K562 (cell line): Measurements from ENCODE around the gene C1R. TPM values are rescaled to one million over a fixed set of nuclear protein-coding genes. Genes with fewer than 3 reads are reported as not detected.

Experiments
- ATAC-seq: fragments of 200-7000 bp; cut with Tn5 transposase; 3 replicates; pipeline ENCODE4 v1.9.1; 2020; ENCODE audit warnings: moderate library complexity
- BruUV-seq: library from RNA; stranded (reverse); fragments of 400-500 nt; replicated peaks from 2 replicates; lab custom pipeline; 2021; lab: Mats Ljungman, UMichigan
- CTCF ChIA-PET: fragments of 300-600 bp; formaldehyde crosslinking; extraction: SDS; loops from one replicate; lab custom pipeline; 2021; ENCODE audit warnings: low intra/inter-chr PET ratio; lab: Yijun Ruan, JAX
- POLR2A ChIA-PET: fragments of 300-600, 350-650 bp; sonication (Branson Sonifier 250); formaldehyde crosslinking; extraction: SDS; loops from one replicate; lab custom pipeline; 2021; ENCODE audit warnings: antibody characterized with exemption, inconsistent platforms; lab: Yijun Ruan, JAX
- DNase-seq, 4 experiments: peaks; one replicate each; pipeline versions ENCODE4 v3.0.0 to v3.0.0-alpha.2; 2011 to 2018; ENCODE audit warnings: low spot score in 3 of 4, mixed read lengths in 3 of 4; ENCODE audit errors: extremely low read depth in 1 of 4
- FAIRE-seq: peaks from 2 replicates; lab custom pipeline; 2011; peaks lifted over from hg19 to GRCh38; lab: Jason Lieb, UNC
- H2AFZ ChIP-seq: 2 replicates; pipeline ENCODE4 v1.6.0; 2011; ENCODE audit warnings: low read depth, low read length, control low read depth, inconsistent platforms
- H3K27ac ChIP-seq: fragments of 200-600 bp; 3 replicates; pipeline ENCODE4 v1.8.0; 2011; ENCODE audit warnings: low read depth, mild to moderate bottlenecking, control low read depth, inconsistent platforms, low read length, moderate library complexity, mixed read lengths; ENCODE audit errors: extremely low read depth
- H3K27me3 ChIP-seq, 2 experiments: fragments of 300-600 bp in 1 of 2; 2 replicates in 1 of 2; 3 replicates in 1 of 2; pipeline versions ENCODE4 v1.6.0 to v1.8.0; 2011; ENCODE audit warnings: inconsistent platforms in 2 of 2, low read length in 2 of 2, mild to moderate bottlenecking in 1 of 2, mixed read lengths in 1 of 2, moderate library complexity in 1 of 2; ENCODE audit not compliant: control insufficient read depth in 2 of 2, insufficient read depth in 2 of 2
- H3K36me3 ChIP-seq: fragments of 300-600 bp; 3 replicates; pipeline ENCODE4 v1.8.0; 2011; ENCODE audit warnings: mild to moderate bottlenecking, low read length, inconsistent platforms; ENCODE audit not compliant: control insufficient read depth, insufficient read depth
- H3K4me1 ChIP-seq, 2 experiments: fragments of 200-600 bp in 1 of 2; replicated peaks in 1 of 2; 2 replicates in 1 of 2; 3 replicates in 1 of 2; pipeline versions ENCODE4 v1.5.1 to v1.8.0; 2011; ENCODE audit warnings: inconsistent platforms in 2 of 2, low read length in 2 of 2, mild to moderate bottlenecking in 1 of 2, mixed read lengths in 1 of 2, moderate library complexity in 1 of 2; ENCODE audit not compliant: control insufficient read depth in 2 of 2, insufficient read depth in 2 of 2
- H3K4me2 ChIP-seq: 2 replicates; pipeline ENCODE4 v1.6.1; 2011; ENCODE audit warnings: low read length, control low read depth, inconsistent platforms, mixed read lengths; ENCODE audit not compliant: insufficient read depth
- H3K4me3 ChIP-seq: fragments of 200-600 bp; sonication (generic), shearing (Covaris generic); 2 replicates; pipeline ENCODE4 v1.5.1; 2016; ENCODE audit warnings: control low read depth, inconsistent platforms
- H3K79me2 ChIP-seq: fragments of 200-600 bp; 3 replicates; pipeline ENCODE4 v1.8.0; 2011; ENCODE audit warnings: low read length, inconsistent platforms; ENCODE audit not compliant: control insufficient read depth, insufficient read depth
- H3K9ac ChIP-seq, 2 experiments: 2 replicates each; pipeline versions ENCODE4 v1.6.0 to v1.6.1; 2011; ENCODE audit warnings: low read depth in 2 of 2, low read length in 2 of 2, control low read depth in 1 of 2, inconsistent platforms in 1 of 2, mild to moderate bottlenecking in 1 of 2, mixed read lengths in 1 of 2; ENCODE audit not compliant: insufficient read depth in 1 of 2
- H3K9me1 ChIP-seq: one replicate; pipeline ENCODE4 v1.6.0; 2011; ENCODE audit warnings: inconsistent platforms, mild to moderate bottlenecking, low read length, moderate library complexity; ENCODE audit not compliant: control insufficient read depth, insufficient read depth
- H3K9me3 ChIP-seq: replicated peaks from 2 replicates; pipeline ENCODE4 v1.5.1; 2011; ENCODE audit warnings: low read depth, low read length, inconsistent platforms; ENCODE audit not compliant: control insufficient read depth, insufficient read depth
- H4K20me1 ChIP-seq: replicated peaks from 2 replicates; pipeline ENCODE4 v1.6.1; 2011; ENCODE audit warnings: low read length, inconsistent platforms, mixed read lengths; ENCODE audit not compliant: control insufficient read depth, insufficient read depth
- ATF2 ChIP-seq: sonication (generic); formaldehyde crosslinking; IDR thresholded peaks from 2 replicates; pipeline ENCODE4 v1.8.1; 2022; ENCODE audit warnings: missing genetic modification reagents
- CREB3L1 ChIP-seq: fragments of 450-650 bp; IDR thresholded peaks from 2 replicates; pipeline ENCODE4 v1.6.1; 2014; ENCODE audit warnings: low read depth, mild to moderate bottlenecking, moderate library complexity, borderline replicate concordance
- DDX20 ChIP-seq: fragments of 450-650 bp; IDR thresholded peaks from 2 replicates; pipeline ENCODE4 v1.6.1; 2016; ENCODE audit warnings: missing genetic modification characterization, low read depth, mild to moderate bottlenecking, missing compliant biosample characterization, moderate library complexity
- MCM2 ChIP-seq: fragments of 450-650 bp; IDR thresholded peaks from 2 replicates; pipeline ENCODE4 v1.6.1; 2017; ENCODE audit warnings: low read depth, mild to moderate bottlenecking
- MEF2A ChIP-seq: IDR thresholded peaks from 2 replicates; pipeline ENCODE4 v1.6.1; 2011; ENCODE audit warnings: low read depth, mild to moderate bottlenecking, low read length, moderate library complexity; ENCODE audit not compliant: control insufficient read depth
- MTA3 ChIP-seq: fragments of 450-650 bp; formaldehyde crosslinking; IDR thresholded peaks from 2 replicates; pipeline ENCODE4 v1.6.1; 2017; ENCODE audit warnings: mild to moderate bottlenecking, borderline replicate concordance
- RERE ChIP-seq: sonication (generic); formaldehyde crosslinking; IDR thresholded peaks from 2 replicates; pipeline ENCODE4 v1.8.0; 2023; ENCODE audit warnings: missing genetic modification reagents, mild to moderate bottlenecking, borderline replicate concordance
- XRCC3 ChIP-seq: fragments of 450-650 bp; IDR thresholded peaks from 2 replicates; pipeline ENCODE4 v1.6.1; 2017; ENCODE audit warnings: mild to moderate bottlenecking, moderate library complexity
- XRCC5 ChIP-seq: fragments of 200-400 bp; formaldehyde crosslinking; IDR thresholded peaks from 2 replicates; pipeline ENCODE4 v1.6.1; 2017; ENCODE audit warnings: low read depth, mild to moderate bottlenecking, low read length
- ZNF175 ChIP-seq: fragments of 200-800 bp; sonication (Bioruptor generic); IDR thresholded peaks from 2 replicates; pipeline ENCODE4 v1.6.1; 2016; ENCODE audit warnings: low read depth, mild to moderate bottlenecking, missing genetic modification characterization, missing compliant biosample characterization
- ZNF41 ChIP-seq: fragments of 250-450 bp; sonication (Bioruptor Pico); conservative IDR thresholded peaks from 2 replicates; pipeline ENCODE4 v1.4.0; 2020; ENCODE audit warnings: mild to moderate bottlenecking
- WGBS: fragments of 100-300 bp; shearing (Covaris generic); methylation state at CpG from one replicate; pipeline ENCODE4 v1.1.6; 2016; ENCODE audit warnings: low coverage, mixed read lengths; ENCODE audit not compliant: insufficient coverage; ENCODE audit errors: missing lambda C conversion rate; 5-methylcytosine and 5-hydroxymethylcytosine counted together
- in situ Hi-C: fragments of 300-500 bp; cut with MboI; formaldehyde crosslinking; loops from 4 replicates; pipeline ENCODE4 v1.15.0; 2018; ENCODE audit warnings: inconsistent platforms, mixed read lengths
- intact Hi-C: fragments of 100-400 bp; cut with micrococcal nuclease; formaldehyde crosslinking; loops from 2 replicates; pipeline ENCODE4 v1.14.2; 2022
- polyA plus RNA-seq, 8 experiments: library from polyadenylated mRNA; depleted of rRNA in 4 of 8; stranded (reverse) in 5 of 8; unstranded in 3 of 8; fragments of >200 nt; fragmentation: Nextera tagmentation in 2 of 8; fragmentation: Illumina TruSeq in 1 of 8; extraction: Ambion mirVana in 2 of 8; extraction: Trizol in 1 of 8; gene quantifications; 2 replicates each; pipeline versions ENCODE4 v1.2.1 to v1.2.3, GENCODE V29; 2011 to 2014; ENCODE audit warnings: inconsistent platforms in 1 of 8, missing spikeins in 1 of 8
- total RNA-seq, 7 experiments: library from RNA; depleted of rRNA in 6 of 7; stranded (reverse); fragments of >200 nt in 6 of 7; fragmentation: Illumina TruSeq in 2 of 7; extraction: Trizol in 2 of 7; gene quantifications; 2 replicates each; pipeline versions ENCODE4 v1.2.1 to v1.2.3, GENCODE V29; 2011 to 2021; ENCODE audit warnings: low replicate concordance in 1 of 7

C1R gene
- total and polyA plus RNA-seq, 9 of the 15 experiments (the other 6 are each of a cell fraction or from before 2014, with no cell fraction given): 0.07 to 1.0 (median 0.33) TPM; not detected in 1

- peaks cover 0 to 5% of the 10 kb centered on the region in 2 experiments; a peak in 3 of 5 replicates for H3K4me1 ChIP-seq
- no peak overlapping the region for H3K4me2 ChIP-seq
- TF ChIP-seq ZNF175 (no peak), MTA3 (no peak), ZNF41 (CRISPR knock-in tag) (no peak), ATF2 (CRISPR knock-in tag) (no peak), CREB3L1 (no peak), MCM2 (no peak), XRCC3 (no peak), DDX20 (tag) (no peak), MEF2A (no peak), XRCC5 (no peak), RERE (CRISPR knock-in tag) (no peak)
- H3K36me3 ChIP-seq: no peaks in the 10 kb centered on the region
- no peak for DNase-seq
- no peak for ATAC-seq
- in situ Hi-C loops (no loop called here), intact Hi-C loops (no loop called here)
- FAIRE-seq: no peak
- no peak overlapping the region for H3K4me3 ChIP-seq
- no peaks in the 10 kb centered on the region for H3K9me3 ChIP-seq
- ChIA-PET CTCF (no interaction called here), POLR2A (interaction anchor here (0.6 kb wide), 1 partner anchor 97 kb away, joined by 3 read pairs; no protein-coding TSS in a partner anchor)
- no peak overlapping the region for H3K27ac ChIP-seq
- no peaks in the 10 kb centered on the region for H4K20me1 ChIP-seq
- H3K9me1 ChIP-seq: no peaks in the 10 kb centered on the region
- H3K9ac ChIP-seq: no peak overlapping the region
- WGBS: 0% methylated on average over 1 of the region's 1 CpG
- no TSS peak for BruUV-seq
- peaks cover 0 to 3% of the 10 kb centered on the region in 2 experiments; a peak in 1 of 5 replicates for H3K27me3 ChIP-seq
- no peak overlapping the region for H2AFZ ChIP-seq
- no peaks in the 10 kb centered on the region for H3K79me2 ChIP-seq
Measured at GRCh38 chr12:7073946-7074345, 18.3 kb downstream of the C1R start.
